Astrocyte (in vitro differentiated cells and primary cell): Measurements from ENCODE around the gene TNKS1BP1.

Experiments used
- EZH2 ChIP-seq: IDR thresholded peaks from 2 replicates; pipeline ENCODE4 v1.6.1; 2012; ENCODE audit warnings: mild to moderate bottlenecking, low read length, inconsistent platforms; ENCODE audit not compliant: insufficient read depth
- TF ChIP-seq, protein P1 (sequence below): IDR thresholded peaks from 2 replicates; pipeline ENCODE4 v1.5.1; 2011; ENCODE audit warnings: low read depth, mild to moderate bottlenecking, inconsistent platforms, low read length, moderate library complexity; ENCODE audit not compliant: insufficient read depth

GRCh38 chr11:57313788-57314135 is 11.0 kb downstream of the TNKS1BP1 start:
- TF ChIP-seq, protein P1, sequence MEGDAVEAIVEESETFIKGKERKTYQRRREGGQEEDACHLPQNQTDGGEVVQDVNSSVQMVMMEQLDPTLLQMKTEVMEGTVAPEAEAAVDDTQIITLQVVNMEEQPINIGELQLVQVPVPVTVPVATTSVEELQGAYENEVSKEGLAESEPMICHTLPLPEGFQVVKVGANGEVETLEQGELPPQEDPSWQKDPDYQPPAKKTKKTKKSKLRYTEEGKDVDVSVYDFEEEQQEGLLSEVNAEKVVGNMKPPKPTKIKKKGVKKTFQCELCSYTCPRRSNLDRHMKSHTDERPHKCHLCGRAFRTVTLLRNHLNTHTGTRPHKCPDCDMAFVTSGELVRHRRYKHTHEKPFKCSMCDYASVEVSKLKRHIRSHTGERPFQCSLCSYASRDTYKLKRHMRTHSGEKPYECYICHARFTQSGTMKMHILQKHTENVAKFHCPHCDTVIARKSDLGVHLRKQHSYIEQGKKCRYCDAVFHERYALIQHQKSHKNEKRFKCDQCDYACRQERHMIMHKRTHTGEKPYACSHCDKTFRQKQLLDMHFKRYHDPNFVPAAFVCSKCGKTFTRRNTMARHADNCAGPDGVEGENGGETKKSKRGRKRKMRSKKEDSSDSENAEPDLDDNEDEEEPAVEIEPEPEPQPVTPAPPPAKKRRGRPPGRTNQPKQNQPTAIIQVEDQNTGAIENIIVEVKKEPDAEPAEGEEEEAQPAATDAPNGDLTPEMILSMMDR, result no peak
- no peak for TF ChIP-seq EZH2
